Vagina (tissue), 2 donors: ENCODE data around the gene KISS1R. TPM values are rescaled to one million over a fixed set of nuclear protein-coding genes. Genes with fewer than 3 reads are reported as not detected.

Source experiments
- DNase-seq, 2 donors: peaks; one replicate each; pipeline ENCODE4 v3.0.0-alpha.2; 2017; ENCODE audit errors: extremely low spot score in 2 of 2
- H3K27ac ChIP-seq: fragments of 200-600 bp; sonication (generic); one replicate; pipeline ENCODE4 v1.5.1; 2019
- H3K27me3 ChIP-seq: fragments of 200-600 bp; sonication (generic); one replicate; pipeline ENCODE4 v1.5.1; 2019
- H3K36me3 ChIP-seq, 2 donors: fragments of 200-600 bp; sonication (generic); one replicate each; pipeline ENCODE4 v1.5.1; 2017 to 2019
- H3K4me1 ChIP-seq: fragments of 200-600 bp; sonication (generic); one replicate; pipeline ENCODE4 v1.5.1; 2019
- H3K4me3 ChIP-seq, 2 donors: fragments of 200-600 bp; sonication (generic); 1 replicate in 1 of 2; 2 replicates in 1 of 2; pipeline ENCODE4 v1.5.1; 2016 to 2019
- H3K9me3 ChIP-seq: fragments of 200-600 bp; sonication (generic); one replicate; pipeline ENCODE4 v1.5.1; 2019
- CTCF ChIP-seq, 3 experiments: fragments of 450-650 bp in 2 of 3; fragments of 200-600 bp in 1 of 3; sonication (generic) in 1 of 3; IDR thresholded peaks; one replicate each; pipeline ENCODE4 v1.5.1; 2017 to 2019; ENCODE audit warnings: antibody characterized with exemption in 3 of 3, mild to moderate bottlenecking in 2 of 3, moderate library complexity in 2 of 3
- POLR2A ChIP-seq, 2 donors: fragments of 450-650 bp; IDR thresholded peaks; one replicate each; pipeline ENCODE4 v1.6.1; 2017; ENCODE audit warnings: antibody characterized with exemption in 2 of 2, mild to moderate bottlenecking in 2 of 2, moderate library complexity in 2 of 2
- POLR2AphosphoS5 ChIP-seq, 2 donors: sonication (generic); formaldehyde crosslinking; IDR thresholded peaks; one replicate each; pipeline ENCODE4 v1.9.0; 2017; ENCODE audit warnings: antibody characterized with exemption in 2 of 2, mild to moderate bottlenecking in 2 of 2, low read depth in 1 of 2; ENCODE audit not compliant: insufficient read depth in 1 of 2
- intact Hi-C: fragments of 100-400 bp; cut with DNase I; formaldehyde crosslinking; loops from one replicate; pipeline ENCODE4 v1.15.1; 2023
- total RNA-seq: library from RNA; depleted of rRNA; stranded (reverse); fragments of >200 nt; gene quantifications from one replicate; pipeline ENCODE4 v1.2.3, GENCODE V29; 2016

KISS1R gene
- total RNA-seq, 1 donor from 2014 or later, result not detected

GRCh38 chr19:953445-954271, 36.5 kb downstream of the KISS1R start:
- Histone ChIP-seq H3K9me3 (no peaks in the 10 kb centered on the region), H3K36me3 (no peaks in the 10 kb centered on the region), H3K4me3 (no peak overlapping the region), H3K27ac (no peak overlapping the region), H3K4me1 (peaks cover 29% of the 10 kb centered on the region), H3K27me3 (no peaks in the 10 kb centered on the region)
- no peak for DNase-seq
- TF ChIP-seq POLR2AphosphoS5 (IDR thresholded peaks at IDR 0.05; ENCODE audit: insufficient read depth in 1 of 2, low read depth in 1 of 2) (no peak), POLR2A (IDR thresholded peaks at IDR 0.05) (no peak), CTCF (IDR thresholded peaks at IDR 0.05) (no peak)
- intact Hi-C loops, result no loop called here

GRCh38 chr19:954272-954671, 37.1 kb downstream of the KISS1R start:
- Histone ChIP-seq H3K27ac (no peak overlapping the region), H3K9me3 (no peaks in the 10 kb centered on the region), H3K27me3 (no peaks in the 10 kb centered on the region), H3K4me1 (peaks cover 29% of the 10 kb centered on the region), H3K36me3 (no peaks in the 10 kb centered on the region), H3K4me3 (no peak overlapping the region)
- TF ChIP-seq POLR2AphosphoS5 (IDR thresholded peaks at IDR 0.05; ENCODE audit: insufficient read depth in 1 of 2, low read depth in 1 of 2) (no peak), POLR2A (IDR thresholded peaks at IDR 0.05) (no peak), CTCF (IDR thresholded peaks at IDR 0.05) (no peak)
- intact Hi-C loops, result no loop called here
- DNase-seq, result no peak

GRCh38 chr19:954672-955494, 37.8 kb downstream of the KISS1R start:
- no peak for DNase-seq
- Histone ChIP-seq H3K4me1 (peaks cover 29% of the 10 kb centered on the region), H3K4me3 (no peak overlapping the region), H3K27me3 (no peaks in the 10 kb centered on the region), H3K36me3 (no peaks in the 10 kb centered on the region), H3K27ac (no peak overlapping the region), H3K9me3 (no peaks in the 10 kb centered on the region)
- TF ChIP-seq POLR2AphosphoS5 (IDR thresholded peaks at IDR 0.05; ENCODE audit: insufficient read depth in 1 of 2, low read depth in 1 of 2) (no peak), POLR2A (IDR thresholded peaks at IDR 0.05) (no peak), CTCF (IDR thresholded peaks at IDR 0.05) (no peak)
- intact Hi-C loops, result no loop called here

DNA sequence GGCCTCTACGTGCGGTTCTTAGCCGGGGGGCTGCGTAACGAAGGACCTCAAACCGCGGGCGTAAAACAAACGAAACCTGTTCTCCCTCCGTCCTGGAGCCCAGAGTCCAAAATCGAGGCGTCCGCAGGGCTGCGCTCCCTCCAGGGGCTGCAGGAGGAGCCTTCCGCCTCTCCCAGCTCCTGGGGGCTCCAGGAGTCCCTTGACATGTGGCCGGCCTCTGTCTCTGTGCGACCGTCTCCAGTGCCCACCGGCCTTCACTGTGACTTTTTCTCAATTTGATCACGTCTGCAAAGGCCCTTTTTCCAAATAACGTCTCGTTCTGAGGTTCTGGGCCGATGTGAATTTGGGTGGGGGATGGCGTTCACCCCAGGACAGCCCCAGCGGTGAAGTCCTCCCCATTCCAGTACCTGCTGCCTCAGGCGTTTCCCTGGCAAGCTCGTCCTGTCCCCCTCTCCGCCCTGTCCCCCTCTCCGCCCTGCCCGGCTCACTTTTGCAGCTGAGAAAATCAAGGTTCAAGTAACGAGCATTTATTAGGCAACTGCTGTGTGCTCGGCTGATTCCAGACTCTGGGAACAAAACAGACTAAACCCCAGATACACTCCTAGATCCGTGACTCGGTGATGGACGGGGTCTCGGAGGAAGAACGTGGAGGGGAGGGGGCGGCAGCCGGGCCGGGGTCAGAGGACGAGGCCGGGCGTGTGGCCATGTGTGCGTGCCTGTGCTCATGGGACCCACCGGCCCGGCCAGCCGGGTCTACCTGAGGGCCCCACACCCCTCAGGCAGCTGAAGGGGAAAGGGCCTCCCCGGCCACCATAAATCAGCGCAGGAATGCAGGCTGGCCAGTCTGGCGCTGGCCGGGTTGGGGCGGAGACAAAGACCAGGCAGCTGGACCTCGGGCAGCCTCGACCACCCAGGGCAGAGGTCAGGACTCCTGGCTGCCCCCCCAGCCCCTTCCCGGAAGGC, 39.0 kb downstream of the KISS1R start:
- Histone ChIP-seq H3K27me3 (no peaks in the 10 kb centered on the region), H3K27ac (no peak overlapping the region), H3K4me1 (peaks cover 29% of the 10 kb centered on the region), H3K4me3 (no peak overlapping the region), H3K36me3 (no peaks in the 10 kb centered on the region), H3K9me3 (no peaks in the 10 kb centered on the region)
- TF ChIP-seq POLR2A (IDR thresholded peaks at IDR 0.05), result no peak
- TF ChIP-seq POLR2AphosphoS5 (IDR thresholded peaks at IDR 0.05; ENCODE audit: insufficient read depth in 1 of 2, low read depth in 1 of 2), result no peak
- TF ChIP-seq CTCF (IDR thresholded peaks at IDR 0.05), result no peak
- intact Hi-C loops, result no loop called here
- no peak for DNase-seq
